Fibroblast of gingiva (primary cell): ENCODE data around the gene HERC3.

Source experiments
- DNase-seq: peaks from one replicate; pipeline ENCODE4 v3.0.0-alpha.2; 2011; ENCODE audit warnings: low read depth

The HERC3 gene

GRCh38 chr4:88747351-88747750 is 155.1 kb downstream of the HERC3 start:
- no peak for DNase-seq

GRCh38 chr4:88750369-88750768 is 158.1 kb downstream of the HERC3 start:
- no peak for DNase-seq

- DNase-seq: no peak
These were observed 159.2 kb downstream of the HERC3 start for GRCh38 chr4:88751258-88752075.

- DNase-seq: no peak
These were observed 159.8 kb downstream of the HERC3 start for GRCh38 chr4:88752076-88752463.

GRCh38 chr4:88752754-88753153 is 160.5 kb downstream of the HERC3 start:
- no peak for DNase-seq

- DNase-seq: no peak
These were observed 161.6 kb downstream of the HERC3 start for GRCh38 chr4:88753658-88754571.

- no peak for DNase-seq
These were observed 162.5 kb downstream of the HERC3 start for GRCh38 chr4:88754796-88755195.

GRCh38 chr4:88755454-88755853 is 163.2 kb downstream of the HERC3 start:
- no peak for DNase-seq

- no peak for DNase-seq
These were observed 163.9 kb downstream of the HERC3 start for GRCh38 chr4:88756149-88756548.

GRCh38 chr4:88757067-88757466 is 164.8 kb downstream of the HERC3 start:
- no peak for DNase-seq

- DNase-seq: no peak
These were observed 165.5 kb downstream of the HERC3 start for GRCh38 chr4:88757776-88758175.
